CD4-positive, alpha-beta T cell treated with Interferon alpha-2 for 1 hour (primary cell): ENCODE results near the gene ADIPOR2.

Experiments
- DNase-seq, 2 donors: peaks; one replicate each; pipeline ENCODE4 v3.0.0-alpha.2; 2020 to 2022

ADIPOR2 gene

DNA sequence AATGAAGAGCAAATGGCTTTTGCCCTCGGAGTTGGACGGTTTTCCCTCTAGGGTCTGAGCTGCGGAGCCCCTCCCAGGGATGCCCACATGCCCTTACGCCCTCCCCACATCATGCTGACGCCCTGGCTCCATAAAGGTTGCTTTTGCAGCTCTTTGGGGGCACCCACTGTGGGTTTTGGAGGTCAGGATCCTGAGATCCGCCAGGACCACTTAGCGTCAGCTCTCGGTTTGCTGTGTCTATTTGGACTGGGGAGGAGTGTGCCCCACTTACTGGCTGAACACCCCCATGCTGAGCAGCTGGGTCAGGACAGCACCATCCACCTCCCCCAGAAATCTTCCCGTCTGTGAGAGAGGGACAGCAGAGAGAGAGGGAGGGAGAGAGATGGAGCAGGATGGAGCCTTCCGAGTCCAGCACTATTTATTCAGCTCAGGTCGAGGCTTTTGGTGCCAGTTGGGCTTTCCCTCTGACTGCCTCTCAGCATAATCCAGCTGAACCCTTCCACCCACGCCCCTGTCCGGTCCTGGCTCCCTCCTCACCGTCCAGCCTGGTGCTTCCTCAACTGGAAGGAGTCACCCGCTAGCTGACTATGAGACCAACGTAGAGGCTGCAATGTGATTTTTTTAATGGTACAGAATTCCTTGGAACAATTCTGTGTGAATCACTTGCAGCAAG lies 110.6 kb downstream of the ADIPOR2 start:
- no peak for DNase-seq

DNA sequence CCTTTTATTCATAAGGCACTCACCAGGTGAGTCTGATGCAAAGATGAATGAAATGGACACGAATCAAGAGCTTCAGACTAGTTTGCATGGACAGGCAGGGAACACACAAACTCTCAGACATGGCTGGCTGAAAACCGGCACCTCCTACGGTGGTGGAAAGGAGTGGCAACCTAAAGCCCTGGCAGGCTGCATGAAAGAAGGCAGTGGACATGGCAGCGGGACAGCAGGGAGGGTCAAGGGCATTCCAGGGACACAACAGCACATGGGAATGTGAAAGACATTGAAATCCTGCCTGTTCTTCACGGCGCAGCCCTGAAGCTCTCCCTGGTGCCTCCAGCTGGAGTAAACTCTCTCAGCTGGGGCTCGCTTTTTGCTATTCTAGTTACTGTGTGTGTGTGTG lies 112.9 kb downstream of the ADIPOR2 start:
- no peak for DNase-seq

DNA sequence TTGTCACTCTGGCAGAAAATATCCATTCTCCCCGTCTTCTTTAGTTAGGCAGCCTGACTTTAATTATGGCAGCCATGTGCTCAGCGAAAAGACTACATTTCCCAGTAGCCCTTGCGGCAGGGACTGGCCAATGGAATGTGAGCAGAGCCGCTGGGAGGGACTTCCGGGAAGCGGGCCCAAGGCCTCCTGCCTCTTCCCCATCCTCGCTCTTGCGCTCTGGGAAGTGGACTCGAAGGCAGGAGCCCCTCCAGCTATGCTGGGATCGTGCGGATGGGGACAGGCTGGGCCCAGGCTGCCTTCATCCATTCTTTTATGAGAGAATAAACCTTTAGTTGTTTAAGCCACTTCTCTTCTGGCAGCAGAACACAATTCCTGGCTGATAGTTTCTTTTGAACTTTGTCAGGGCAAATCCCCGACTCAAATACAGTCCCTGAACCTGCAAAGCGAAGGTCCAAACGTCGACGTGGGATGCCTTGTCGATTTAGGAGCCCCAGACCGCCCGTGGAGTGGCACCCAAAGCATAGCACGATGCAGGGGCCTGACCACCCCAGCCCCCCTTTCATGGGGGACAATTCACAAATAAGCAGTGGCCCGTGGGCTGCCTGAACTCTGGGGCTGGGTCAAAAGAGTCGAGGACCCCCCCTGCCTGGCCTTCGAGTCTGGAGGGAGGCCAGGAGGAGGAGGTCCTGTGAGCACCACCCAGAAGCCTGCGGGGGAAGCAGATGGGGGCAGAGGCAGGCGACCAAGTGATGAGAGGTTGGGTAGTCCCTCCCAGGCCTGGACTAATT lies 113.9 kb downstream of the ADIPOR2 start:
- peak; percentile 89 to 92 for DNase-seq

DNA sequence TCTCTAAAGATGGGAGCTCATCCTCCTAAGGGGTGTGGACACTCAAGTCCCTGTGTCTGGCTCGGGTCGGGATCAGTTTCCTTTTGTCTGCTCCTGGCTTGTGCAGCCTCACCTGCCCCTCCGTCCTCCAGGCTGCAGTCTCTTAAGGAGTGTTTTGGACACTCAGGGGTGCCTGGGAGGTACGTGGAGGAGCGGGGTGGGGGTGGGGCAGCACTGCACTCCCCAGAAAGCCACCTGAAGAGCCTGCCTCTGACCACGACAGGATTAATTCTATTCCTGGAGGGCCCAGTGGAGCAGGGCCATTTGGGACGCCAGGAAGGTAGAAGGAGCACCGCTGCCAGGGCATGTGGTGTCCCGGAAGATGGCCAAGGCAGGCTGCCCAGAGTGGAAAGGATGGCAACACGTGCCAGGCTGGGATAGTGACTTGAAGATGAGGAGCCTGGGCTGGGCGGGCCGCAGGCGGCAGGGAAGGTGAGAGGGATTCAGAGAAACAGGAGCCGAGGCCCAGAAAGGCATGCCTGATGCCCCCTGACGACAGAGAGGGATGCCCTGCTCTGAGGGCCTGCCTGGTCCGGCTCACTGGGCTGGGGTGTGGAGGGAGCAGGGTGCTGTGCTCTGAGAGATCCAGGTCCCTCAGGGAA lies 114.7 kb downstream of the ADIPOR2 start:
- DNase-seq, result no peak

DNA sequence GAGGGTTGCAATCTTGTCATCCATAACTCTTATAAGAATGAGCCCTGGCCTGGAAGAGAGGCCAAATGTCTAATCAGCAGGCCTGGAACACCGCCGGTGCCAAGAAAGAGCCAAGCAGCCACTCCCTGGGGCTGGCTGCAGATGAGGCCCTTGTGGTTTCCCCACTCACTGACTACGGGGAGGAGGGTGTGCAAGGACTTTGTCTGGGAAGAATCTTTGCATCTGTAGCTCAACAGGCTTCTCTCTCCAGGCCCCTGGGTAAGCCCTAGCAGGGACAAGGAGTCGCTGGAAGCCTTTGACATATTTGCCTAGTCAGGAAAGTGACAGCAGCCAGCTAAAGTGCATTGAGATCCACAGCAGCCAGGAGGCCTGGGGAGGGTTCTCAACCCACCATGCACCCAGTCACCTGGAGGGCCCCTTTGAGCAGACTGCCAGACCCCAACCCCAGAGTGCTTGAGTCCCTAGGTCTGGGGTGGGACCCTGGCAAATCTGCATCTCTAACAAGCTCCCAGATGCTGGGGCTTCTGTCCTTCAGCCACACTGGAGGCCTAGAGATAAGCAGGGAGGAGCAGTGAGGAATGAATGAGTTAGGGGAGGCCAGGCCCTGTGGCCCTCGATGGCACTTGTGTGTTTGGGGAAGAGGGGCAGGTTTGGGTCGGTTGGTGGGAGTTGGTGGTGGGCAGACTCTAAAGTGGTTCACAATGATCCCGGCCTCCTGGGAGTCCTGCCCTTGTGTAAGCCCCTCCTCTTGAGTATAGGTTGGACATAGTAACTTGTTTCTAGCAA lies 115.6 kb downstream of the ADIPOR2 start:
- no peak for DNase-seq

DNA sequence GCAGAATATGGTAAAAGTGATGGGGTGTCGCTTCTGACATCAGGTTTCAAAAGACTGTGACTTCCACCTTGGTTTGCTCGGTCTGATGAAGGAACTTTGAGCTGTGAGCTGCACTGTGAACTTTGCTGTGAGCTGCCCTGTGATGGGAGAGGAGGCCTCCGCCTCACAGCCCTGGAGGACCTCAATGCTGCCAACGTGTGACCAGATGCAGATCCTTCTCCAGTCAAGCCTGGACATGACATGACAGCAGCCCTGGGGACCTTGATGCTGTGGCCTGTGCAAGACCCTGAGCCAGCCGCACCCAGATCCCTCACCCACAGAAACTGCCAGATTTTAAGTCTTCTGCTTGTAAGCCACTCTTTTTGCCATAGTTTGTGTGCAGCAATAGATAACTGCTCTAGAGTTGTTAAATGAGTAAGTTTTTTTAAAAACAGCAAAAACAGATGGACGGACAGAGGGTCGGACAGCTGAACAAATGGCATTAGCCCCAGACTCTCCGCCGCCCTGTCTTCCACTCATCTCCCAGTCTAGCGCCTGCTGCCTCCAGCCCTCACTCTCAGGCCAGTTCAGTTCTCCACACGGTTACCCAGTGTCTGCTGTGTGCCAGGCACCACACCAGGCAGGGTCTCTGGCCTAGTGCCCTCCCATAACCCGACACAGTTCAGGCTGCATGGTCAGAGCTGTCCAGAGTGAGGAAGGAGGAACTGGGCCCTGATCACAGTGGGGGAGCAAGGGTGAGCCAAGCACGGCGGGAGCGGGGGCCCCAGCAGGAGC lies 116.4 kb downstream of the ADIPOR2 start:
- no peak for DNase-seq

DNA sequence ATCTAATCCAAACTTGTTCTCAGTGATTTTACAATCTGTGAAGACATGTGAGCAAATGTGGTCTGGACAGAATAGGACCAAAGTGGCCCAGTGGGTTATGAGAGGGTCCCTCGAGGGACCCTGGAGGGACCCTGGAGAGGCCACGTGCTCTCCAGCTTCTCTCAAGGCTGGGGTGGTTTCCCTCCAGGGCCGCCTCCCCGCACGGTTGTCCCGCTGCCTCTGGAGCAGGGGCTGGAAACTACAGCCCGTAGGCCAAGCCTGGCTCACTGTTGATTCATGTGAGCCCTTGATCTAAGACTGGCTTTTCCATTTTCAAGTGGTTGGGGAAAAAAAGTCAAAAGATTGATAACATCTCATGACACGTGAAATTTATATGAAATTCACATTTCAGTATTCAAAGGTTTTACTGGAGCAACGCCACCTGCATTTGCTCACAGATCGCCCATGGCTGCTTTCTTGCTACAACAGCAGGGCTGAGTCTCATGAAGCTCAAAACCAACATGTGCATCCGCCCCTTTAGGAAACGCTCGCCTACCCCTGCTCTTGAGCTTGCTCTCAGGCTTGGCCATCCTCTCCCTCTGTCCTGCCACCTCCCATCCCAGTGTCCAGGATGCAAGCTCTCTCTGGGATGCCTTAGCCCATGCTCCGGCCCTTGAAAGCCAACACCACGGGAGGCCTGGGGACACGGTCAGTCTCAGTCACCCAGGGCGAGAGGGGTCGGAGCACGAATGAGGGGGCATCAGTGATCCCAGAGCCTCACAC lies 117.3 kb downstream of the ADIPOR2 start:
- no peak for DNase-seq

DNA sequence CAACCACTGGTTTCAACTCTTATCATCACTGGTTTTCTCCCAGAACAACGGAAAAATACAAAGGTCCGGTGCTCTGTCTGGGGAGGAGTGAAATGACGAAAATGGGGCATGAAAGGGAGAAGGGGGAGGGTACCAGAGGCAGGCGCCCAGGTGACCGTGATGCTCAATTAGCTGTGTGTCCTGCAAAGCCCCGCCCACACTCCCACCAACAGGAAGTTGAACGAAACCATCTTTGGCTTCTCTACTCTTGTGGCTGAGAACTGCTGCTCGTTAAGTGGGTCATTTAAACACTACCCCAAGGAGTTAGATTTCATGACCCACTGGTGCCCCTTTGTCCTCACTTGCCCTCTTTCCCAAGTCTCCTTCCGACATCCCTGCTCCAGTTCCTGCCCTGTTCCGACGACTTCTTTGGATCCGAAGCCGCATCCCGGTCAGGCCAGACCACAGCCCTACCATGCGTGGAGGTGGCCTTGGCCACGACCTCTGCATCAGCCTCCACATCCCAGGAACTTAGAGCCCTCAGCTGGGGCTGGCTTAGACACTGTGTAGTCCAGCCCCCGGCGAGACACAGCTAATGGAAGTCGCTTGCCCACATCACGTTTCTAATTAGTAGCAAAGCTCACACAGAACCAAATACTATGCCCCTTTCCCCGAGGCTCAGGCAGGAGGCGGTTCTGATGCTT lies 118.1 kb downstream of the ADIPOR2 start:
- DNase-seq, result peak in 1 of 2 donors; percentile 29

DNA sequence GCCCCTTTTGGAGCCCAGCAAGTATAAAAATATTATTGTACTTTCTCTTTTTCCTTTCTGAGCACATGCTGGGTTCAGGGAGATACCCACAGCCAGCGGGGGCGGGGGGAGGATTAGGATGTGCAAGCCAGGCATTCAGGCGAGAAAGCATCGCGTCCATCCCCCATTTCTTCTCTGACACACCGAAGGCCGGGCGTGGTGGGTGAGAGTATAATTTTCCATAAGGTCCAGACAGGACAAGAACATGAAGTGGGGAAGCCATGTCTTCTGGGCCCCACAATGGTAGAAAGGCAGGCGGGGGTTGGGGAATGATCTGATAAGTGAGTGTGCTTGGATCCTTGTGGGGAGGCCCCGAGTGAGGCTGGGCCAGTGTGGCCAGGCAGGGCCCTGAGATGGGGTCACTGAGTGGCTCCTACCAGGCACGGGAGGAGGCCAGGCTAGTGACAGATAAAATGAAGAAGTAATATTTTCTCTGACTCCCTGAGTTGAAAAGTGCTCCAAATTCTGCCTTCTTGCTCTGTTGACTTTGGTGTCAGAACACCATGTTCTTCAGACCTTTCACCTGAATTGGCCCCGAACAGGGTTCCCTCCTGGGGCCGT lies 118.8 kb downstream of the ADIPOR2 start:
- no peak for DNase-seq

DNA sequence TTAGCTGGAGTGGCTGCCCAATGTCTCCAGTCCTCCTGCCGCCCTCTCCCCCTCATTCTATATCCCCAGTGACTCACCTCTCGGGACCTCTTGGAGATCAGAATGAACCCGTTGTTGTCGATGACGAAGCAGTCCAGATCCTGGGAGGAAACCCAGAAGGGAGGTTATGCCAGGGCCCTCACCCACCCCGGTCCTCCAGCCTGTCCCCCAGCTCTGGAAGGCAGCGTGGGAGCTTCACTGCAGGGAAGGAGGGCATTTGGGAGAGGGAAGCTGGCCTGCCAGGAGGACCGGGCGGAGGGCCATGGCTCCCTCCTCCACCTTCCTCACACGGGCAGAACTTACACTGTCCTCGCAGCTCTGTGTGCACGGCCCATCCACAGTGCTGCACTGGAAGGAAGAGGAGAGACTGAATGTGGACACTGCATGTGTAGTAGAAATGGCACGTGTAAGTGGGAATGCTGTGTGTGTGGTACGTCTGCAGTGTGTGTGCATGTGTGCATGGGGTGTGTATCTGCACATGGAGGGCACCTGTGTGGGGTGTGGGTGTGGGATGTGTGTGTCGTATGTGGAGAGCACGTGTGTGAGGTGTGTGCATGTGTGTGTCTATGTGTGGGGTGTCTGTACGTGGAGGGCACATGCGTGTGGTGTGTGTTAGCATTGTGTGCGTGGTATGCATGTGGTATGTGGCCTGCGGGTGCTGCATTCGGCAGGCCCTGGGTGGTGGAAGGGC lies 119.5 kb downstream of the ADIPOR2 start:
- no peak for DNase-seq

DNA sequence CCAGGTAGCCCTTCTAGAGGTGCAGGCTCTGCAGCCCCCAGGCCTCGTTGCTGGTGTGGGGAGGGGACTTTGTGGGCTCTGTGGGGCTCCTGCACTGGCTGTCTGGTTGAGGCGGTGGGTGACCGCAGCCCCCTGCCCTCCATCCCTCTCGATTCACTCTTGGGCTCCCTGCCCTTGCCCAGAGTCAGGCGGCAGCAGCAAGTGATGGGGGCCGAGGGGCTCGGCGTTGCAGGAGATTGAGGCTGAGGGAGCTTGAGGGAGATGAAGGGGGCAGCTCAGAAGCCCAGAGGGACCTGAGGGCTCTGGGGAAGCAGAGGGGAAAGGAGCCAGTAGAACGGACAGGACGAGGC lies 120.0 kb downstream of the ADIPOR2 start:
- DNase-seq, result no peak

DNA sequence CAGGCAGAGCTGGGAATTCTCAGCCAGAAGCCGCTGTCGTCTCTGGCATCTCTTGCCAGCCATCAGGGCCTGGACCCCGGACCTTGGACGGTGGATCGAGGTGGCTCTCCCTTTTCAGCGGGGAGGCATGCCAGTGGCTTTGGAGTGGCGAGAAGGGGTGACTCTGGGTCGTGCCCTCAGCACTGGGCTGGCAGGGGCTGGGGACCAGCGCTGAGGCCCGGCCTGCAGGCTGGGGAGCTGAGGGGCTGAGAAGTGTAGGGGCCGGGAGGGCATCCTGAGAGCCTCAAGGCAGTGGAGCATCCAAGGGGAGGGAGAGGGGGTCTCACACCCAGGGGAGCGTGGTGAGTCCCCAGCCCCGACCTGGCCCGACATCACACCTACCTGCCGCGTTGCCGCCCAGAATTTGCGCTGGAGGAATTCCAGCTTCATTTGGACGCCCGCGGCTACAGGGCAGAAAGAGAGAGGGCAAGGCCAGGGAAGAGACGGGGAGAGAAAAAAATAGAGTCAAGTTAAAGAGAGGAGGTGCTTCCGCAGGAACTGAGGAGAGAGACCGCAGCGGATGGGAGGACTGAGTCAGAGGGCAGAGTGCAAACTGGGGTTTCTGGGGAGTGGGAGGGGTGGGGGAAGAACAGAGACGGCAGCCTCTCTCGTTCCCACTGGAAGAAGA lies 120.5 kb downstream of the ADIPOR2 start:
- DNase-seq, result peak; percentile 33 to 34

DNA sequence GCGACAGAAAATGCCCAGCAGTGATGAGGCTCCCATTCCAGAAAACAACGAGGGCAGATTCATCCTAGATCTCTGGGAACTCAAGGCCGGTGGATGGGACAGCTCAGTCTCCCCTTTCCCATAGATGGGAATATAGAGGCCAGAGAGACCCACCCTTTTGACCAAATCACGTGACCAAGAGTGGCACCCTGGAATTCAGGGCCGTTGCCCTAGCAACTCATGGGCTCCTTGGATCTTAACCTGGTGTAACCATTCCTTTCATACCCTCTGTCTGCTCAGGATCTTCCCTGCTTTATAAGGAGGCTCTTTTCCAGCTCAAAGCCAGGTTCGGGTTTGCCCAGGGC lies 121.0 kb downstream of the ADIPOR2 start:
- no peak for DNase-seq

DNA sequence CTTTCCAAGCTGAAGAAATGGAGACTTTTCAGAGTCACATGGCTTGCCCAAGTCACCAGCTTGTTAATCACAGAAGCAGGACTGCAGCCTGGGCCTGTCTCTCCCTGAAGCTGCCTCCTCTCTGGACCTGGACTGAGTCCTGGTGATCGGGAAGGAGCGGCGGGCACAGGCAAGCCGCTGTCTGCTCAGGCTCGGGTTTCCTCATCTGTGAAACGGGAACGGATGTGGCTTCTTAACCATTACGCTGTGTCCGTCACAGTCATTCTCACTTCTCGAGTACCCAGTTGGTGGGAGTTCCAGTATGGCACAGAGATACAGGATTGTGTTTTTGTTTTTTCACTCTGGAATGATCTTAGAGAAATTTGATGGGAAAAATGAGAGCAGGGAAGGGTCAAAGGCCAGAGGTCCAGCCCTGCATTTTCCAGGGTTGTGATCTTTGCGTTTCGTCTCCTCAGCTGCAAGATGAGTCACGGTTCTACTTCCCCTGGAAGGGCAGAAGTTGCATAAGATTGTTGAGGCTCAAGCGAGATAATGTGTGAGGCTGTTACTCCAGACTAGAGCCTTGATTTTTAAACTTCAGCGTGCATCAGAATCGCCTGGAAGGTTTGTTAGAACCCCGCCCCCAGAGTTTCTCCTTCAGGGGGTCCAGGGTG lies 121.9 kb downstream of the ADIPOR2 start:
- DNase-seq, result peak; percentile 16 to 34

DNA sequence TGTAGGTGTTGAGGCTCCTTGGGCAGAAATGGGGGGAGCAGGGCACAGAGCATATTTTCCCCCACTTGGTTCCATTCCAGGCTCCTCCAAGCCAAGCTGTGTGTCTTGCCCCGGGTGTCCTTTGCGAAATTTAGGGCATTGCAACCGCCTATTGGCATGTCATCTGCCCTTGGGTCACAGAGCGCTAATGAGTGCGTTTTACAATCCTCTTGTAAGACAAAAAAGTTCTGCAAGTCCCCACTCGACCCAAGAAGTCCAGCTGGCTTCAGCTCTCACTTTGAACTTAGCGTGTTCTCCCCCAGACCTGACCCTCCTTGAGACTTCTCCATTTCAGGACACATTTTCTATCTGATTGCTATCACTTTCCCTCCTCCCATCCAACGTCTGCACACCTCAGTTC lies 123.4 kb downstream of the ADIPOR2 start:
- no peak for DNase-seq

DNA sequence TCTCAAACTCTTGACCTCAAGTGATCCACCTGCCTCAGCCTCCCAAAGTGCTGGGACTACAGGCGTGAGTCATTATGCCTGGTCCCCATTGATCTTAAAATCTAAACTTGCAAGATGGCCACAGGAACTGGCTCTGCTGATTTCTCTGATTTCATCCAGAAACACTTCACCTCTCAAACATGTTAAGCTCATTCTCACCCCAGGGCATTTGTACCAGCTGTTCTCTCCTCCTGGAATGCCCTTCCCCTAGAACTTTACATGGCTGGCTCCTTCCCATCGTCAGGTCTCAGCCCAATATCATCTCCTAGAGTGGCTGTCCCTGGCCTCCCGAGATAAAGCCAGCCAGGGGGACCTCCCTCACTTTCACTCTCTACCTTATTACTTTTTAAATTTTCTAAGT lies 124.2 kb downstream of the ADIPOR2 start:
- no peak for DNase-seq

DNA sequence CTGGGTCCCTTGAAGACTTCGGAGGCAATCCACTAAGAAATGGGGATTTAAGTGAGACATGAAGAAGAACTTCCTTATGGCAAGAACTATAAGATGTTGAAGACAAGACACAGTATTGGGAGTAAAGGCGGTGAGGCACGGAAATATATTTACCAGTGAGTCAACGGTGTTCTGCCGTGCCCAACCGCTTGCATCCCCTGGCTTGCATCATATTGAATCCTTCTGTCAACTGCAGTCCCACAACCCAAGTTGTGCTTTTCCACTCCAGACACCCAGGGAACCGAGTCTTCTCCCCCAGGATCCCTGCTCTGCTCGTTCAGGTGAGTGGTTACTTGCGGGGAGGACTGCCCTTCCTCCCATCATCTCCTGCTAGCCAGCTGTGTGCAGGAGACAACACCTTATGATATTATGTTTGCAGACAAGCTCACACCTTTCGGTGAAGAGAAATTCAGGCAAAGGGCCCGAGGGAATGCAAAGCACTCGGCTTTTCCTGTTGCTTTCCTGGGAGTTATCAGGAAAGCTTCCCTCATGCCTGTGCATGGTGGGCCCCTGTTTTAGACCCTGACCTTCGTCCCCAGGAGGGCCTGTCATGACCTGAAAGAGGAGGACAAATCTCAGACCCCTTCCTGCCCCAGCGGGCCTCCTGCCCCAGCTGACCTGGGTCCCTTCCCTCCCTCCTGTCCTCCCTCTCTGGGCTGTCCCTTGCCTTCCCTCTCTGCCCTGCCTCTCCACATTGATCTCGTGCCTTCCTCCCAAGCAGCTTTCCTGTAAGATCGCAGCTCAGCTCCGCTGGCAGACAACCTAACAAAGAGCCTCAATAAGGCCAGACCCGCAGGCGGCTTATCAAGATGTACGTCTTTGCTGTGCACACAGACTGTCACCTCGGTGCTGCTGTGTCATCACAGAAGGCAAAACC lies 125.2 kb downstream of the ADIPOR2 start:
- no peak for DNase-seq
